ENCODE results near the gene ACYP1. TPM values are rescaled to one million over a fixed set of nuclear protein-coding genes. Genes with fewer than 3 reads are reported as not detected.

The ACYP1 gene
- polyA plus RNA-seq, 1 of the 3 experiments (the other 2 are of a cell fraction) = 53.5 TPM

DNA sequence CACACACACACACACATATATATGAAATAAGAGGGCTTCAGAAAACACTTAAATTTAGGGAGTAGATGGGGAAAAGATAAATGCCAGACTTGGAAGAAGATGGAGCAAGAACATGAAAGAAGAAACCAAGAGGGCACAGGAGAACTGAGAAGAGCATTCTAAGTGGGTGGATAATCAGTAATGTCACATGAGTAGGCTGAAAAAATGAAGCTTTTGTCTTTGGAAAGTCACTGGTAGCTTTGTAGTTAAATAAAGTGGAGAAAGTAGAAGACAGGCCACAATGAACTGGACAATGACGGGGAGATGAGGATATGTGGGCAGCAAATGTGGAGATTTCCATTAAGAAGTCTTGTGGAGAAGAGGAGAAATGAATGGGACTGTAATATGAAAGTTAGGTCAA, 3.4 kb upstream of the ACYP1 start:
- H3K4me1 ChIP-seq (ENCODE audit: control insufficient read depth in 1 of 2, insufficient read depth in 2 of 2, low read depth in 1 of 2, low read length in 1 of 2) = peaks cover 0 to 16% of the 10 kb centered on the region in 2 experiments; a peak in 1 of 4 replicates
- ChIA-PET POLR2A (no interaction called here), CTCF (interaction anchor here (0.7 to 1.7 kb wide), 2 partner anchors 9 to 569 kb away, joined by 3 to 4 read pairs; no protein-coding TSS in a partner anchor)
- no peak for DNase-seq
- H3K9ac ChIP-seq = no peak overlapping the region
- 95% methylated on average over 1 of the region's 1 CpG for WGBS (ENCODE audit: low lambda C conversion rate)
- no peaks in the 10 kb centered on the region for H3K36me3 ChIP-seq (replicated peaks in 1 of 2; ENCODE audit: control insufficient read depth in 1 of 2, insufficient read depth in 2 of 2, low read length in 1 of 2)
- H3K9me2 ChIP-seq = no peaks in the 10 kb centered on the region
- no peak for TF ChIP-seq RXRA (IDR thresholded peaks at IDR 0.05; ENCODE audit: borderline replicate concordance, low read depth)
- H3F3A ChIP-seq (replicated peaks; ENCODE audit: insufficient read depth) = peaks cover 11% of the 10 kb centered on the region
- peak overlapping the region in 1 of 2 experiments; percentile 4; a peak in 1 of 4 replicates for H3K27ac ChIP-seq (ENCODE audit: low read depth in 2 of 2, low read length in 1 of 2)
- no peaks in the 10 kb centered on the region for H4K20me1 ChIP-seq (ENCODE audit: insufficient read depth)
- no peaks in the 10 kb centered on the region for H3K9me3 ChIP-seq
- peaks cover 32% of the 10 kb centered on the region for H3K79me2 ChIP-seq (ENCODE audit: insufficient read depth)
- H2AFZ ChIP-seq (ENCODE audit: low read depth) = no peak overlapping the region
- no peak overlapping the region for H3K4me3 ChIP-seq (ENCODE audit: low read depth in 2 of 2, low read length in 1 of 2)
- H3K27me3 ChIP-seq (ENCODE audit: insufficient read depth) = no peaks in the 10 kb centered on the region
- 0 out of 2 replicates have a peak overlapping the region, but pooled peaks have one; percentile 84 for H3K4me2 ChIP-seq

- H3K4me2 ChIP-seq = no peak overlapping the region
- H3K27me3 ChIP-seq (ENCODE audit: insufficient read depth) = no peaks in the 10 kb centered on the region
- H3K4me3 ChIP-seq (ENCODE audit: low read depth in 2 of 2, low read length in 1 of 2) = no peak overlapping the region
- ChIA-PET CTCF (interaction anchor here (0.7 to 1.2 kb wide), 2 partner anchors 12 to 569 kb away, joined by 3 to 4 read pairs; no protein-coding TSS in a partner anchor), POLR2A (no interaction called here)
- peaks cover 37% of the 10 kb centered on the region for H3K79me2 ChIP-seq (ENCODE audit: insufficient read depth)
- no peak overlapping the region for H2AFZ ChIP-seq (ENCODE audit: low read depth)
- H3K9ac ChIP-seq = no peak overlapping the region
- H3F3A ChIP-seq (replicated peaks; ENCODE audit: insufficient read depth) = peaks cover 11% of the 10 kb centered on the region
- no peak overlapping the region for H3K27ac ChIP-seq (ENCODE audit: low read depth in 2 of 2, low read length in 1 of 2)
- H3K4me1 ChIP-seq (ENCODE audit: control insufficient read depth in 1 of 2, insufficient read depth in 2 of 2, low read depth in 1 of 2, low read length in 1 of 2) = peaks cover 0 to 16% of the 10 kb centered on the region in 2 experiments; a peak in 1 of 4 replicates
- no peaks in the 10 kb centered on the region for H3K9me2 ChIP-seq
- TF ChIP-seq, protein P1, sequence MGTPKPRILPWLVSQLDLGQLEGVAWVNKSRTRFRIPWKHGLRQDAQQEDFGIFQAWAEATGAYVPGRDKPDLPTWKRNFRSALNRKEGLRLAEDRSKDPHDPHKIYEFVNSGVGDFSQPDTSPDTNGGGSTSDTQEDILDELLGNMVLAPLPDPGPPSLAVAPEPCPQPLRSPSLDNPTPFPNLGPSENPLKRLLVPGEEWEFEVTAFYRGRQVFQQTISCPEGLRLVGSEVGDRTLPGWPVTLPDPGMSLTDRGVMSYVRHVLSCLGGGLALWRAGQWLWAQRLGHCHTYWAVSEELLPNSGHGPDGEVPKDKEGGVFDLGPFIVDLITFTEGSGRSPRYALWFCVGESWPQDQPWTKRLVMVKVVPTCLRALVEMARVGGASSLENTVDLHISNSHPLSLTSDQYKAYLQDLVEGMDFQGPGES (IDR thresholded peaks at IDR 0.05; ENCODE audit: low read depth, low read length) = no peak
- TF ChIP-seq REST (IDR thresholded peaks at IDR 0.05; ENCODE audit: low read depth, low read length) (no peak), MEF2A (IDR thresholded peaks at IDR 0.05; ENCODE audit: borderline replicate concordance, low read depth) (no peak), TAF1 (IDR thresholded peaks at IDR 0.05; ENCODE audit: borderline replicate concordance, low read depth, low read length) (no peak), SMC3 (IDR thresholded peaks at IDR 0.05; ENCODE audit: low read depth, low read length) (no peak), SIN3A (IDR thresholded peaks at IDR 0.05; ENCODE audit: borderline replicate concordance, low read depth, low read length) (no peak), RAD21 (IDR thresholded peaks at IDR 0.05; ENCODE audit: low read length) (no peak), CHD2 (IDR thresholded peaks at IDR 0.05; ENCODE audit: low read length, partially characterized antibody) (no peak), YY1 (IDR thresholded peaks at IDR 0.05; ENCODE audit: low read depth) (no peak), RXRA (IDR thresholded peaks at IDR 0.05; ENCODE audit: borderline replicate concordance, low read depth) (no peak), GATA2 (CRISPR knock-in tag; IDR thresholded peaks at IDR 0.05) (no peak), ELF1 (IDR thresholded peaks at IDR 0.05) (no peak), EP300 (IDR thresholded peaks at IDR 0.05; ENCODE audit: borderline replicate concordance in 1 of 2, low read depth in 1 of 2, low read length in 1 of 2) (no peak), GABPA (IDR thresholded peaks at IDR 0.05; ENCODE audit: low read depth) (no peak)
- TF ChIP-seq, protein P2, sequence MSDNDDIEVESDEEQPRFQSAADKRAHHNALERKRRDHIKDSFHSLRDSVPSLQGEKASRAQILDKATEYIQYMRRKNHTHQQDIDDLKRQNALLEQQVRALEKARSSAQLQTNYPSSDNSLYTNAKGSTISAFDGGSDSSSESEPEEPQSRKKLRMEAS (IDR thresholded peaks at IDR 0.05; ENCODE audit: low read depth) = no peak
- TF ChIP-seq, protein P3, sequence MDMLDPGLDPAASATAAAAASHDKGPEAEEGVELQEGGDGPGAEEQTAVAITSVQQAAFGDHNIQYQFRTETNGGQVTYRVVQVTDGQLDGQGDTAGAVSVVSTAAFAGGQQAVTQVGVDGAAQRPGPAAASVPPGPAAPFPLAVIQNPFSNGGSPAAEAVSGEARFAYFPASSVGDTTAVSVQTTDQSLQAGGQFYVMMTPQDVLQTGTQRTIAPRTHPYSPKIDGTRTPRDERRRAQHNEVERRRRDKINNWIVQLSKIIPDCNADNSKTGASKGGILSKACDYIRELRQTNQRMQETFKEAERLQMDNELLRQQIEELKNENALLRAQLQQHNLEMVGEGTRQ (IDR thresholded peaks at IDR 0.05; ENCODE audit: borderline replicate concordance, low read depth, low read length) = no peak
- TF ChIP-seq, protein P4, sequence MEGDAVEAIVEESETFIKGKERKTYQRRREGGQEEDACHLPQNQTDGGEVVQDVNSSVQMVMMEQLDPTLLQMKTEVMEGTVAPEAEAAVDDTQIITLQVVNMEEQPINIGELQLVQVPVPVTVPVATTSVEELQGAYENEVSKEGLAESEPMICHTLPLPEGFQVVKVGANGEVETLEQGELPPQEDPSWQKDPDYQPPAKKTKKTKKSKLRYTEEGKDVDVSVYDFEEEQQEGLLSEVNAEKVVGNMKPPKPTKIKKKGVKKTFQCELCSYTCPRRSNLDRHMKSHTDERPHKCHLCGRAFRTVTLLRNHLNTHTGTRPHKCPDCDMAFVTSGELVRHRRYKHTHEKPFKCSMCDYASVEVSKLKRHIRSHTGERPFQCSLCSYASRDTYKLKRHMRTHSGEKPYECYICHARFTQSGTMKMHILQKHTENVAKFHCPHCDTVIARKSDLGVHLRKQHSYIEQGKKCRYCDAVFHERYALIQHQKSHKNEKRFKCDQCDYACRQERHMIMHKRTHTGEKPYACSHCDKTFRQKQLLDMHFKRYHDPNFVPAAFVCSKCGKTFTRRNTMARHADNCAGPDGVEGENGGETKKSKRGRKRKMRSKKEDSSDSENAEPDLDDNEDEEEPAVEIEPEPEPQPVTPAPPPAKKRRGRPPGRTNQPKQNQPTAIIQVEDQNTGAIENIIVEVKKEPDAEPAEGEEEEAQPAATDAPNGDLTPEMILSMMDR (IDR thresholded peaks at IDR 0.05) = no peak
- no peaks in the 10 kb centered on the region for H3K9me3 ChIP-seq
- DNase-seq = no peak
- H4K20me1 ChIP-seq (ENCODE audit: insufficient read depth) = no peaks in the 10 kb centered on the region
- 95% methylated on average over 3 of the region's 3 CpGs for WGBS (ENCODE audit: low lambda C conversion rate)
- H3K36me3 ChIP-seq (replicated peaks in 1 of 2; ENCODE audit: control insufficient read depth in 1 of 2, insufficient read depth in 2 of 2, low read length in 1 of 2) = no peaks in the 10 kb centered on the region
Observed at GRCh38 chr14:75066691-75067090, 2.9 kb upstream of the ACYP1 start.

Data from SK-N-SH (cell line).